Fibroblast of lung (primary cell): Measurements from ENCODE around the gene CEP70.

Source experiments
- EZH2 ChIP-seq: IDR thresholded peaks from 2 replicates; pipeline ENCODE4 v1.5.1; 2012; ENCODE audit warnings: low read length, control low read depth, mild to moderate bottlenecking; ENCODE audit errors: missing control alignments
- TF ChIP-seq, protein P1 (sequence below), 2 donors: IDR thresholded peaks in 1 of 2; conservative IDR thresholded peaks in 1 of 2; 1 replicate in 1 of 2; 2 replicates in 1 of 2; pipeline ENCODE4 v1.5.1; 2011 to 2012; ENCODE audit warnings: low read length in 2 of 2, control low read depth in 1 of 2, inconsistent platforms in 1 of 2, low read depth in 1 of 2, mild to moderate bottlenecking in 1 of 2

DNA sequence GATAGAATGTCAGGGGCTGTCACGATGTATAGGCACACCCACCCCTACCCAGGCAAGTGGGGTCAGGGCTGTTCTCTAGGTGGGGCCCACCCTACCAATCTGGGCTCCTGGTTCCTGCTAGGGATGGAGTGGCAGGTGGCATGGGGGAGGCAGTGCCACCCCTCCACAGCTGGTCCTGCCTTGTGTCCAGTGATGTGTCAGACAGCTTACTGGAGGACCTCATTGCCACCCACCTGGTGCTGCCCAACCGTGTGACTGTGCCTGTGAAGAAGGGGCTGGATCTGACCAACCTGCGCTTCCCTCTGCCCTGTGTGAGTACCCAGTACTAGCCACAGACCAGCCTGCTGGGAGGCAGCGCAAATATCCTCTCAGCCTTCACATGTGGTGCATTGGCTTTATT is 132.2 kb downstream of the CEP70 start:
- TF ChIP-seq EZH2: no peak
- TF ChIP-seq, protein P1, sequence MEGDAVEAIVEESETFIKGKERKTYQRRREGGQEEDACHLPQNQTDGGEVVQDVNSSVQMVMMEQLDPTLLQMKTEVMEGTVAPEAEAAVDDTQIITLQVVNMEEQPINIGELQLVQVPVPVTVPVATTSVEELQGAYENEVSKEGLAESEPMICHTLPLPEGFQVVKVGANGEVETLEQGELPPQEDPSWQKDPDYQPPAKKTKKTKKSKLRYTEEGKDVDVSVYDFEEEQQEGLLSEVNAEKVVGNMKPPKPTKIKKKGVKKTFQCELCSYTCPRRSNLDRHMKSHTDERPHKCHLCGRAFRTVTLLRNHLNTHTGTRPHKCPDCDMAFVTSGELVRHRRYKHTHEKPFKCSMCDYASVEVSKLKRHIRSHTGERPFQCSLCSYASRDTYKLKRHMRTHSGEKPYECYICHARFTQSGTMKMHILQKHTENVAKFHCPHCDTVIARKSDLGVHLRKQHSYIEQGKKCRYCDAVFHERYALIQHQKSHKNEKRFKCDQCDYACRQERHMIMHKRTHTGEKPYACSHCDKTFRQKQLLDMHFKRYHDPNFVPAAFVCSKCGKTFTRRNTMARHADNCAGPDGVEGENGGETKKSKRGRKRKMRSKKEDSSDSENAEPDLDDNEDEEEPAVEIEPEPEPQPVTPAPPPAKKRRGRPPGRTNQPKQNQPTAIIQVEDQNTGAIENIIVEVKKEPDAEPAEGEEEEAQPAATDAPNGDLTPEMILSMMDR (conservative IDR thresholded peaks at IDR 0.05 in 1 of 2, IDR thresholded peaks at IDR 0.05 in 1 of 2; ENCODE audit: low read depth in 1 of 2, low read length in 2 of 2): no peak
